Measurements from ENCODE around the gene HNRNPM. TPM values are rescaled to one million over a fixed set of nuclear protein-coding genes. Genes with fewer than 3 reads are reported as not detected.

Gene HNRNPM
- total RNA-seq, 1 donor: 41.8 TPM

DNA sequence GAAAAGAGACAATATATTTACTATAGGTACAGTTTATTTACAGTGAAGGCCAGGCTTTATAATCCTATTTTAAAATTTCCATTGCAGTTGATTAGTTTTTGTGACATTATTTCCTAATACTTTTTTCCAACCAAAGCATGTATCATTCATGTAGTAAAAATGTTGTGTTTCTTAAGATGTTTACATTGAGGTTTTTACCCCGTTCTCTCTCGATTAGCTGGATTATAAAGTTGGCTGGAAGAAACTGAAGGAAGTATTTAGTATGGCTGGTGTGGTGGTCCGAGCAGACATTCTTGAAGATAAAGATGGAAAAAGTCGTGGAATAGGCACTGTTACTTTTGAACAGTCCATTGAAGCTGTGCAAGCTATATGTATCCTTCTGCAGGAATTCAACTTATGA, 21.2 kb downstream of the HNRNPM start:
- H3K4me3 ChIP-seq (ENCODE audit: low read depth, low read length): no peak overlapping the region
- no peak for DNase-seq (ENCODE audit: low read depth)
- TF ChIP-seq, protein P1, sequence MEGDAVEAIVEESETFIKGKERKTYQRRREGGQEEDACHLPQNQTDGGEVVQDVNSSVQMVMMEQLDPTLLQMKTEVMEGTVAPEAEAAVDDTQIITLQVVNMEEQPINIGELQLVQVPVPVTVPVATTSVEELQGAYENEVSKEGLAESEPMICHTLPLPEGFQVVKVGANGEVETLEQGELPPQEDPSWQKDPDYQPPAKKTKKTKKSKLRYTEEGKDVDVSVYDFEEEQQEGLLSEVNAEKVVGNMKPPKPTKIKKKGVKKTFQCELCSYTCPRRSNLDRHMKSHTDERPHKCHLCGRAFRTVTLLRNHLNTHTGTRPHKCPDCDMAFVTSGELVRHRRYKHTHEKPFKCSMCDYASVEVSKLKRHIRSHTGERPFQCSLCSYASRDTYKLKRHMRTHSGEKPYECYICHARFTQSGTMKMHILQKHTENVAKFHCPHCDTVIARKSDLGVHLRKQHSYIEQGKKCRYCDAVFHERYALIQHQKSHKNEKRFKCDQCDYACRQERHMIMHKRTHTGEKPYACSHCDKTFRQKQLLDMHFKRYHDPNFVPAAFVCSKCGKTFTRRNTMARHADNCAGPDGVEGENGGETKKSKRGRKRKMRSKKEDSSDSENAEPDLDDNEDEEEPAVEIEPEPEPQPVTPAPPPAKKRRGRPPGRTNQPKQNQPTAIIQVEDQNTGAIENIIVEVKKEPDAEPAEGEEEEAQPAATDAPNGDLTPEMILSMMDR (IDR thresholded peaks at IDR 0.05; ENCODE audit: insufficient read depth, low read length): no peak

DNA sequence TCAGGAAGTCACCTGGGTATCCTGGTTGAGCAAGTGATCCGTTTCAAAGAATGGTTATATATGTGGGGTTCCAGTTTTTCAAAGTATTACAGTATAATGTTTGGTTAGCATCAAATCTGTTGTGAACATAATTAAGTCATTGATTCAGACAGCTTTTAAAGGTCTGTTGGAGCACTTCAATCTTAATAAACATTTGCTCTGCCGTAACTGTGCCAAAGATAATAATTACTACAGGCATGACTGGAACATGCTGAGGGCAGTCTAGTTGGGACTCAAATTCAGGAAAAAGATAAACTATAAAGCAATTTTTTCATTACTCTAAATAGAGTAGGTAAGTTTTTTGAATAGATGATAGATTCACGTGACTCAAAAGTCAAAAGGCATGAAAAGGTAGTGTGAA, 23.3 kb downstream of the HNRNPM start:
- no peak for DNase-seq (ENCODE audit: low read depth)
- H3K4me3 ChIP-seq (ENCODE audit: low read depth, low read length): no peak overlapping the region
- TF ChIP-seq, protein P1 (IDR thresholded peaks at IDR 0.05; ENCODE audit: insufficient read depth, low read length): no peak

DNA sequence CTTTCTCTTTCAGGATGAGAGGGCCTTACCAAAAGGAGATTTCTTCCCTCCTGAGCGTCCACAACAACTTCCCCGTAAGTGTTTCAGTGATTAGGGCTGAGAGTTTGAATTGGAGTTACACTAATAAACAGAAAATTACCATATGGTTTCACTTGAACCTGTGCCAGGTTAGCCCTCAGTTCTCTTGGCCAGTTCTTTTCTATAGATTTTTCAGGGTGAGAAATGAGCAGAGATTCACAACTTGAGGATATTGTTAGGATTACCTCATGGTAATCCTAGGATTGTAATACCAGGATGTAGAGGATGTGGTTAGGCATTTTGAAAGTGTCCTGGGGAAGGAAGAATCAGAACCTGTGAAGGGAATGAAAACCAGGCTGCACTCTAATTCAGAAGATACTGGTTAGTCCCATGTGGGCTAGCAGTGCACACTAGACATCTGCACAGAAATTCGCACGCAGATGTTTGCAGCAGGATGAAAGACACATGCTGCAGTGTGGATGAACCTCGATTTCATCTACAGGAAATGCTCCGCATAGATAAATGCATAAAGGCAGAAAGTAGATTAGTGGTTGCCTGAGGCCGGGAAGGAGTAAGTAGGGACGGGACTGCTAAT, 24.1 kb downstream of the HNRNPM start:
- DNase-seq (ENCODE audit: low read depth): peak; percentile 27
- TF ChIP-seq, protein P1 (IDR thresholded peaks at IDR 0.05; ENCODE audit: insufficient read depth, low read length): no peak
- no peak overlapping the region for H3K4me3 ChIP-seq (ENCODE audit: low read depth, low read length)

DNA sequence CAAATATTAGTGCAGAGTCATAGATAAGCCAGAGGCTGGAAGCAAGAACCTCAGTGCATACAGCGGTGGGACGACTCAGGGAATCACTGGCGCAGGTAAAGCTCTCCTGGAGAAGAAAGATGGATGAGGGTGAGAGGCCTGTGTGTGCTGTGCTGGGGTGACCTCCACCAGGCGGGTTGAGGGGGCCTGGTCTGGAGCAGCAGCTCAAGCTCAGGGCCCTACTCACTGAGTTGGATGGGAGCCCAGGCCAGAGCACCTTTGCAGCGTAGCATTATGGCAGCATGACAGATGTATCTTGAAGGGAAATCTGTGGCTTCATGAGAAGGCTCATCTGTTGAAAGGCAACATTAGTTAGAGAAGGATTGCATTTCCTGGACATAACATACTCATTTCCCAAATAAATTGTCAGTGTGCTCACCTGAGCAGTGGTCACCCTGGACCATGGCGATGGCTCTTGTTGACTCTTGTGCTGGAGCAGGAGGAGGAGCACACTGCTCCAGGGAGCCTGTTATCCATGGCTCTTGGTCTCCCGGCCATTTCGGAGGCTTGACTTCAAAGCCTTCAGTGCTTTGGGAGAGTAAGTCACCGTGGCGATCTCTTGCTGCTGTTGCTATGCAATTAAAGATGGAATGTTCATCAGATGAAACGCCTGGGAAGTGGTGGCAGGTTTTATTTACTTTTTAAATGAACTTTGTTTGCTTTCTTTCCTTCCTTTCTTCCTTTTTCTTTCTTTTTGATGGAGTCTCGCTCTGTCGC, 25.0 kb downstream of the HNRNPM start:
- H3K4me3 ChIP-seq (ENCODE audit: low read depth, low read length): no peak overlapping the region
- DNase-seq (ENCODE audit: low read depth): no peak
- TF ChIP-seq, protein P1 (IDR thresholded peaks at IDR 0.05; ENCODE audit: insufficient read depth, low read length): no peak

DNA sequence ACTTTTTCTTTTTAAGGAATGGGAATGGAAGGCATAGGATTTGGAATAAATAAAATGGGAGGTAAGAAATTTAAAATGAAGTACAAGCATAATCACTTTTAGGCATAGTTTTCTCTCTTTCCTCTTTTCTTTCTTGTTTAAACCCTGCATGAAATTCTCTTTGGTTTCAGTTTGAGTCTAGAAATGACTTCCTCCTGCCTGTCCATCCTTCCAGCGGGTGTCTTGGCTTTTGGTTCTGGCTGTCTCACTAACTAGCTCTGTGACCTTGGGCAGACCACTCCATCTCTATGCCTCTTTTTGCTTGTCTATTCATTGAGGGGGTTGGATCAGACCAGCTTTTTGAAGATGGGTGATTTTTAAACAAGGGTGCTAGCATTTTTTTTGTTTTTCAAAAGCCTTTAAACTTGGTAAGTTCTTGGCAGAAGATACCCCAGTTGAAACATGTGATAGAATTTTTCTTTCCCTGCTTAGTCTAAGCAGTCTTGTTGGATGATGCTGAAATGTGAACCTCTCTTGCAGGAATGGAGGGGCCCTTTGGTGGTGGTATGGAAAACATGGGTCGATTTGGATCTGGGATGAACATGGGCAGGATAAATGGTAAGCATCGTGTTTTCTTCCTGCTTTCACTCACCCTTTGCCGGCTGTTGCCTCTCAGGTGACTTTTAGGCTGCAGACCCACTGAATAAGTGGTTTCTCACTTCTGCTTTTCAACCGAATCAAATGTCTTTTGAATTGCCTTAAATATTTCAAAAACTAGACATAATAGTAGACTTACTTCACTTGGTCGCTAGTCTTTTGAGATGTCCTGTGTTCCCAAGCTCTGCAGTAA, 29.1 kb downstream of the HNRNPM start:
- DNase-seq (ENCODE audit: low read depth): no peak
- H3K4me3 ChIP-seq (ENCODE audit: low read depth, low read length): no peak overlapping the region
- TF ChIP-seq, protein P1 (IDR thresholded peaks at IDR 0.05; ENCODE audit: insufficient read depth, low read length): no peak

DNA sequence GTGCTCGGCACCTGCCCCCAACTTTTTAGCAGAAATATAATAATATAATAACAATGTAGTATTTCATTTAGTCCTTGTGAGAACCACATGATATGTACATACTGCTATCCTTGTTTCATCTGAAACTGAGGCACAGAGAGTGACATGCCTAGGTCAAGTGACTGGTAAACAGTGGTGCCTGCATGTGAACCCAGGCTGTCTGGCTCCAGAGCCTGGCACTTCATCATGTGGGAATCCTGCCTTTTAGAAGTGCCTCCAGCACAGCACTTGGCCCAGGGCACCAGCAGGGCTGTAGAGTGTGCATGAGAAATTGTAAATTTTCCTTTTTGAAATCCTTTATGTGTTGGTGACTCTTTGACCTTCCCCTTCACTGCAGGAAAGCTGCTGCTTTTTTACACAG, 30.2 kb downstream of the HNRNPM start:
- TF ChIP-seq, protein P1 (IDR thresholded peaks at IDR 0.05; ENCODE audit: insufficient read depth, low read length): no peak
- no peak overlapping the region for H3K4me3 ChIP-seq (ENCODE audit: low read depth, low read length)
- DNase-seq (ENCODE audit: low read depth): no peak

Measured in fibroblast of the aortic adventitia (primary cell).